IMR-90 (cell line): ENCODE data around the gene LIPM. TPM values are rescaled to one million over a fixed set of nuclear protein-coding genes. Genes with fewer than 3 reads are reported as not detected.

Experiments
- ATAC-seq: fragments of 200-7000 bp; cut with Tn5 transposase; 2 replicates; pipeline ENCODE4 v1.9.1; 2020; ENCODE audit warnings: low read depth, mild to moderate bottlenecking, moderate library complexity
- BruUV-seq: library from RNA; stranded (reverse); fragments of 400-500 nt; replicated peaks from 2 replicates; lab custom pipeline; 2021; lab: Mats Ljungman, UMichigan
- CTCF ChIA-PET: fragments of 300-600 bp; formaldehyde crosslinking; extraction: SDS; loops from one replicate; lab custom pipeline; 2021; ENCODE audit warnings: antibody characterized with exemption; lab: Yijun Ruan, JAX
- POLR2A ChIA-PET: fragments of 300-600 bp; sonication (Branson Sonifier 250); formaldehyde crosslinking; loops from one replicate; lab custom pipeline; 2022; ENCODE audit warnings: antibody characterized with exemption; ENCODE audit not compliant: unreplicated experiment; lab: Charles Lee
- DNase-seq: peaks from one replicate; pipeline ENCODE4 v3.0.0; 2013
- H2AFZ ChIP-seq: replicated peaks from 2 replicates; pipeline ENCODE3; 2013; ENCODE audit warnings: low read length, mild to moderate bottlenecking; ENCODE audit not compliant: poor library complexity
- H2AK5ac ChIP-seq: 2 replicates; pipeline ENCODE4 v1.6.1; 2013; ENCODE audit warnings: low read depth, low read length, inconsistent platforms
- H2AK9ac ChIP-seq: replicated peaks from 2 replicates; pipeline ENCODE3; 2013; ENCODE audit warnings: mild to moderate bottlenecking, low read depth, low read length, moderate library complexity; ENCODE audit not compliant: poor library complexity
- H2BK120ac ChIP-seq: 2 replicates; pipeline ENCODE4 v1.6.1; 2013; ENCODE audit warnings: low read depth, low read length, inconsistent platforms
- H2BK15ac ChIP-seq: 3 replicates; pipeline ENCODE4 v1.6.1; 2013; ENCODE audit warnings: low read depth, low read length, inconsistent platforms
- H2BK20ac ChIP-seq: 2 replicates; pipeline ENCODE4 v1.6.1; 2013; ENCODE audit warnings: low read depth, mild to moderate bottlenecking, inconsistent platforms, low read length, moderate library complexity
- H2BK5ac ChIP-seq: 2 replicates; pipeline ENCODE4 v1.6.1; 2013; ENCODE audit warnings: mild to moderate bottlenecking, low read depth, low read length, inconsistent platforms; ENCODE audit not compliant: poor library complexity, severe bottlenecking
- H3K14ac ChIP-seq: replicated peaks from 2 replicates; pipeline ENCODE4 v1.6.1; 2013; ENCODE audit warnings: low read depth, low read length, inconsistent platforms
- H3K18ac ChIP-seq: 2 replicates; pipeline ENCODE4 v1.6.1; 2013; ENCODE audit warnings: low read depth, low read length, control low read depth
- H3K23ac ChIP-seq: 2 replicates; pipeline ENCODE4 v1.6.1; 2013; ENCODE audit warnings: low read depth, low read length, inconsistent platforms
- H3K27ac ChIP-seq: 2 replicates; pipeline ENCODE4 v1.5.1; 2013; ENCODE audit warnings: mild to moderate bottlenecking, control low read depth, low read length; ENCODE audit not compliant: insufficient read depth
- H3K27me3 ChIP-seq: 2 replicates; pipeline ENCODE4 v1.6.1; 2013; ENCODE audit warnings: low read length; ENCODE audit not compliant: control insufficient read depth, insufficient read depth
- H3K36me3 ChIP-seq: 2 replicates; pipeline ENCODE4 v1.6.1; 2013; ENCODE audit warnings: low read length, mixed read lengths; ENCODE audit not compliant: control insufficient read depth, insufficient read depth
- H3K4ac ChIP-seq: 2 replicates; pipeline ENCODE4 v1.6.1; 2013; ENCODE audit warnings: low read depth, low read length, inconsistent platforms
- H3K4me1 ChIP-seq: 2 replicates; pipeline ENCODE4 v1.6.1; 2013; ENCODE audit warnings: low read length, mixed read lengths; ENCODE audit not compliant: control insufficient read depth, insufficient read depth
- H3K4me2 ChIP-seq: 2 replicates; pipeline ENCODE4 v1.6.1; 2013; ENCODE audit warnings: low read depth, mild to moderate bottlenecking, control low read depth, low read length, moderate library complexity
- H3K4me3 ChIP-seq: 2 replicates; pipeline ENCODE4 v1.5.1; 2013; ENCODE audit warnings: low read depth, mild to moderate bottlenecking, control low read depth, low read length, moderate library complexity; ENCODE audit not compliant: insufficient read depth
- H3K56ac ChIP-seq: 2 replicates; pipeline ENCODE4 v1.6.1; 2013; ENCODE audit warnings: low read length, inconsistent platforms; ENCODE audit not compliant: insufficient read depth; ENCODE audit errors: extremely low read depth
- H3K79me1 ChIP-seq, 2 experiments: 2 replicates each; pipeline ENCODE4 v1.6.1; 2013; ENCODE audit warnings: low read length in 2 of 2, inconsistent platforms in 1 of 2, low read depth in 1 of 2
- H3K9ac ChIP-seq: 2 replicates; pipeline ENCODE4 v1.6.1; 2013; ENCODE audit warnings: low read depth, low read length, control low read depth
- H3K9me1 ChIP-seq: 2 replicates; pipeline ENCODE4 v1.6.1; 2013; ENCODE audit warnings: low read length, inconsistent platforms; ENCODE audit not compliant: insufficient read depth
- H3K9me3 ChIP-seq: 2 replicates; pipeline ENCODE4 v1.6.1; 2013; ENCODE audit warnings: low read length; ENCODE audit not compliant: control insufficient read depth, insufficient read depth
- H4K20me1 ChIP-seq: 2 replicates; pipeline ENCODE4 v1.6.1; 2013; ENCODE audit warnings: low read length, inconsistent platforms; ENCODE audit not compliant: insufficient read depth
- H4K5ac ChIP-seq: 2 replicates; pipeline ENCODE4 v1.6.1; 2013; ENCODE audit warnings: mild to moderate bottlenecking, low read depth, low read length, control low read depth
- H4K8ac ChIP-seq, 2 experiments: 2 replicates each; pipeline ENCODE4 v1.6.1; 2013; ENCODE audit warnings: low read depth in 2 of 2, low read length in 2 of 2, control low read depth in 1 of 2, inconsistent platforms in 1 of 2
- H4K91ac ChIP-seq: 2 replicates; pipeline ENCODE4 v1.6.1; 2013; ENCODE audit warnings: low read depth, low read length, inconsistent platforms; ENCODE audit not compliant: insufficient read depth
- BHLHE40 ChIP-seq: fragments of 150-350 bp; IDR thresholded peaks from 2 replicates; pipeline ENCODE4 v1.6.1; 2016; ENCODE audit warnings: mild to moderate bottlenecking, low read depth, low read length
- MXI1 ChIP-seq: IDR thresholded peaks from 2 replicates; pipeline ENCODE4 v1.6.1; 2012; ENCODE audit warnings: low read depth, mild to moderate bottlenecking, low read length, moderate library complexity, borderline replicate concordance
- RAD21 ChIP-seq: IDR thresholded peaks from 2 replicates; pipeline ENCODE4 v1.6.1; 2012; ENCODE audit warnings: low read length, improper control_type of control experiment
- RCOR1 ChIP-seq: IDR thresholded peaks from 2 replicates; pipeline ENCODE4 v1.6.1; 2012; ENCODE audit warnings: mild to moderate bottlenecking, low read length, improper control_type of control experiment; ENCODE audit not compliant: insufficient replicate concordance
- SMC3 ChIP-seq: fragments of 150-350 bp; IDR thresholded peaks from 2 replicates; pipeline ENCODE4 v1.6.1; 2016; ENCODE audit warnings: low read depth, mild to moderate bottlenecking, antibody characterized with exemption, low read length, moderate library complexity
- dilution Hi-C: fragments of 300-500 bp; cut with HindIII; formaldehyde crosslinking; loops from one replicate; pipeline ENCODE4 v1.14.3; 2018; ENCODE audit warnings: low sequenced_read_pairs; ENCODE audit not compliant: unreplicated experiment
- in situ Hi-C: fragments of 300-500 bp; cut with MboI; formaldehyde crosslinking; loops from 3 replicates; pipeline ENCODE4 v1.14.3; 2019; ENCODE audit warnings: low sequenced_read_pairs, inconsistent platforms, mixed read lengths
- intact Hi-C: fragments of 100-400 bp; cut with micrococcal nuclease; formaldehyde crosslinking; loops from 2 replicates; pipeline ENCODE4 v1.10.0; 2022
- polyA plus RNA-seq, 3 experiments: library from polyadenylated mRNA; depleted of rRNA; stranded (reverse); fragments of >200 nt; gene quantifications; 2 replicates each; pipeline ENCODE4 v1.2.3, GENCODE V29; 2012; ENCODE audit warnings: low replicate concordance in 1 of 3
- total RNA-seq: library from RNA; depleted of rRNA; stranded (reverse); fragments of >200 nt; gene quantifications from 2 replicates; pipeline ENCODE4 v1.2.3, GENCODE V29; 2012
- TF ChIP-seq, protein P1 (sequence below): fragments of 150-350 bp; IDR thresholded peaks from 2 replicates; pipeline ENCODE4 v1.6.1; 2017; ENCODE audit warnings: mild to moderate bottlenecking, antibody characterized with exemption, low read length, low read depth
- TF ChIP-seq, protein P2 (sequence below): fragments of 150-350 bp; IDR thresholded peaks from 2 replicates; pipeline ENCODE4 v1.6.1; 2016; ENCODE audit warnings: low read depth, mild to moderate bottlenecking, low read length, moderate library complexity, borderline replicate concordance

Gene LIPM
- total and polyA plus RNA-seq, 2 of the 4 experiments (the other 2 are of a cell fraction), result not detected

DNA sequence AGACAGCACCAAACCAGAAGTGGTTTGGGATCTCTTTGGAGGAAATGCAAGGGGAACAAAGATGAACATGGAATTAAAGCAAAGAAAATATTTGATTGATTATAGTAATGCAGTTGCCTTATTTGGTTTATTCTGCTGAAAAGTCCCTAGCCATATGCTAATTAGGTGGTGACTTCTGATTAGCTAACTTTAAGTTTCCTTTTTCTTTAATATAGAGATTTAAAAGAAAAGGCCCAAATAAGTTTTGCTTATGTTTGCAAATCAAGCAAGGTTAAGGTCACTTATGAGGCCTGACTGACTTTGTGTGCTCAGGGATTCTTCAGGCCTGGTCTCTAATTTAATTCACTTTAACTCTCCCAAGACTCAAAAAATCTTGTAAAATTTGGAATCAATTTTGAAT lies 55.3 kb downstream of the LIPM start:
- no peaks in the 10 kb centered on the region for H3K36me3 ChIP-seq
- H4K5ac ChIP-seq, result no peak overlapping the region
- no peak overlapping the region for H4K8ac ChIP-seq
- H2AFZ ChIP-seq, result no peak overlapping the region
- ATAC-seq (no peak), DNase-seq (no peak)
- H3K9me3 ChIP-seq, result no peaks in the 10 kb centered on the region
- no peak overlapping the region for H3K56ac ChIP-seq
- TF ChIP-seq, protein P1, sequence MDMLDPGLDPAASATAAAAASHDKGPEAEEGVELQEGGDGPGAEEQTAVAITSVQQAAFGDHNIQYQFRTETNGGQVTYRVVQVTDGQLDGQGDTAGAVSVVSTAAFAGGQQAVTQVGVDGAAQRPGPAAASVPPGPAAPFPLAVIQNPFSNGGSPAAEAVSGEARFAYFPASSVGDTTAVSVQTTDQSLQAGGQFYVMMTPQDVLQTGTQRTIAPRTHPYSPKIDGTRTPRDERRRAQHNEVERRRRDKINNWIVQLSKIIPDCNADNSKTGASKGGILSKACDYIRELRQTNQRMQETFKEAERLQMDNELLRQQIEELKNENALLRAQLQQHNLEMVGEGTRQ, result no peak
- TF ChIP-seq RCOR1, result no peak
- no peak for TF ChIP-seq RAD21
- TF ChIP-seq SMC3, result no peak
- no peak for TF ChIP-seq MXI1
- TF ChIP-seq, protein P2, sequence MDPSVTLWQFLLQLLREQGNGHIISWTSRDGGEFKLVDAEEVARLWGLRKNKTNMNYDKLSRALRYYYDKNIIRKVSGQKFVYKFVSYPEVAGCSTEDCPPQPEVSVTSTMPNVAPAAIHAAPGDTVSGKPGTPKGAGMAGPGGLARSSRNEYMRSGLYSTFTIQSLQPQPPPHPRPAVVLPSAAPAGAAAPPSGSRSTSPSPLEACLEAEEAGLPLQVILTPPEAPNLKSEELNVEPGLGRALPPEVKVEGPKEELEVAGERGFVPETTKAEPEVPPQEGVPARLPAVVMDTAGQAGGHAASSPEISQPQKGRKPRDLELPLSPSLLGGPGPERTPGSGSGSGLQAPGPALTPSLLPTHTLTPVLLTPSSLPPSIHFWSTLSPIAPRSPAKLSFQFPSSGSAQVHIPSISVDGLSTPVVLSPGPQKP, result no peak
- TF ChIP-seq BHLHE40, result no peak
- BruUV-seq, result no TSS peak
- H2BK20ac ChIP-seq, result no peak overlapping the region
- no peak overlapping the region for H3K4ac ChIP-seq
- ChIA-PET CTCF (no interaction called here), POLR2A (no interaction called here)
- H3K4me3 ChIP-seq, result no peak overlapping the region
- H2BK15ac ChIP-seq, result no peak overlapping the region
- no peak overlapping the region for H3K27ac ChIP-seq
- H3K4me2 ChIP-seq, result no peak overlapping the region
- H2AK9ac ChIP-seq, result no peak overlapping the region
- no peak overlapping the region for H3K9ac ChIP-seq
- H3K9me1 ChIP-seq, result no peaks in the 10 kb centered on the region
- H3K4me1 ChIP-seq, result peaks cover 2% of the 10 kb centered on the region; the same call in 1 of the 2 replicates
- no peak overlapping the region for H3K23ac ChIP-seq
- no peak overlapping the region for H2BK5ac ChIP-seq
- in situ Hi-C loops (no loop called here), dilution Hi-C loops (no loop called here), intact Hi-C loops (no loop called here)
- H4K91ac ChIP-seq, result no peak overlapping the region
- H2AK5ac ChIP-seq, result no peak overlapping the region
- H3K79me1 ChIP-seq, result no peaks in the 10 kb centered on the region
- no peaks in the 10 kb centered on the region for H4K20me1 ChIP-seq
- no peak overlapping the region for H3K14ac ChIP-seq
- H3K18ac ChIP-seq, result no peak overlapping the region
- peaks cover 3% of the 10 kb centered on the region for H3K27me3 ChIP-seq
- H2BK120ac ChIP-seq, result no peak overlapping the region
